Hepatocyte (in vitro differentiated cells): ENCODE results near the gene TFDP1.

ENCODE experiments used
- EZH2 ChIP-seq: fragments of 200-600 bp; sonication (generic); IDR thresholded peaks from 2 replicates; pipeline ENCODE4 v1.6.1; 2016; ENCODE audit warnings: antibody characterized with exemption, mild to moderate bottlenecking, borderline replicate concordance
- EZH2phosphoT487 ChIP-seq: fragments of 200-600 bp; sonication (generic); IDR thresholded peaks from one replicate; pipeline ENCODE4 v1.6.1; 2018; ENCODE audit warnings: antibody characterized with exemption, mild to moderate bottlenecking, low read depth, moderate library complexity; ENCODE audit not compliant: unreplicated experiment, severe bottlenecking
- TF ChIP-seq, protein P1 (sequence below): fragments of 200-600 bp; sonication (generic); IDR thresholded peaks from 2 replicates; pipeline ENCODE4 v1.5.1; 2016; ENCODE audit warnings: antibody characterized with exemption, mild to moderate bottlenecking; ENCODE audit not compliant: poor library complexity

DNA sequence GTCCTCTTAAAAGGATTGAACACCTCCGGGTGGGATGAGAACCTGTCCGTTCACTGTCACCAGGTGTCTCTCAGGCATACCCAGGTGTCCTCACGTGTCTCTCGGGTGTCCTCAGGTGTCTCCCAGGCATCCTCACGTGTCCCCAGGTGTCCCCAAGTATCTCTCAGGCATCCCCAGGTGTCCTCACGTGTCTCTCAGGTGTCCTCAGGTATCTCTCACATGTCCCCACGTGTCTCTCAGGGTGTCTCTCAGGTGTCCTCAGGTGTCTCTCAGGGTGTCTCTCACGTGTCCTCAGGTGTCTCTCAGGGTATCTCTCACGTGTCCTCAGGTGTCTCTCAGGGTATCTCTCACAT, 39.7 kb downstream of the TFDP1 start:
- TF ChIP-seq, protein P1, sequence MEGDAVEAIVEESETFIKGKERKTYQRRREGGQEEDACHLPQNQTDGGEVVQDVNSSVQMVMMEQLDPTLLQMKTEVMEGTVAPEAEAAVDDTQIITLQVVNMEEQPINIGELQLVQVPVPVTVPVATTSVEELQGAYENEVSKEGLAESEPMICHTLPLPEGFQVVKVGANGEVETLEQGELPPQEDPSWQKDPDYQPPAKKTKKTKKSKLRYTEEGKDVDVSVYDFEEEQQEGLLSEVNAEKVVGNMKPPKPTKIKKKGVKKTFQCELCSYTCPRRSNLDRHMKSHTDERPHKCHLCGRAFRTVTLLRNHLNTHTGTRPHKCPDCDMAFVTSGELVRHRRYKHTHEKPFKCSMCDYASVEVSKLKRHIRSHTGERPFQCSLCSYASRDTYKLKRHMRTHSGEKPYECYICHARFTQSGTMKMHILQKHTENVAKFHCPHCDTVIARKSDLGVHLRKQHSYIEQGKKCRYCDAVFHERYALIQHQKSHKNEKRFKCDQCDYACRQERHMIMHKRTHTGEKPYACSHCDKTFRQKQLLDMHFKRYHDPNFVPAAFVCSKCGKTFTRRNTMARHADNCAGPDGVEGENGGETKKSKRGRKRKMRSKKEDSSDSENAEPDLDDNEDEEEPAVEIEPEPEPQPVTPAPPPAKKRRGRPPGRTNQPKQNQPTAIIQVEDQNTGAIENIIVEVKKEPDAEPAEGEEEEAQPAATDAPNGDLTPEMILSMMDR, result no peak
- TF ChIP-seq EZH2 (no peak), EZH2phosphoT487 (no peak)
